GM18508 (cell line): ENCODE data around the gene FRMD6.

Experiments used
- ATAC-seq: cut with Tn5 transposase; IDR thresholded peaks from one replicate; pipeline ENCODE4 v1.9.1; 2021; ENCODE audit warnings: moderate number of reproducible peaks; ENCODE audit not compliant: insufficient read depth, unreplicated experiment

FRMD6 gene

DNA sequence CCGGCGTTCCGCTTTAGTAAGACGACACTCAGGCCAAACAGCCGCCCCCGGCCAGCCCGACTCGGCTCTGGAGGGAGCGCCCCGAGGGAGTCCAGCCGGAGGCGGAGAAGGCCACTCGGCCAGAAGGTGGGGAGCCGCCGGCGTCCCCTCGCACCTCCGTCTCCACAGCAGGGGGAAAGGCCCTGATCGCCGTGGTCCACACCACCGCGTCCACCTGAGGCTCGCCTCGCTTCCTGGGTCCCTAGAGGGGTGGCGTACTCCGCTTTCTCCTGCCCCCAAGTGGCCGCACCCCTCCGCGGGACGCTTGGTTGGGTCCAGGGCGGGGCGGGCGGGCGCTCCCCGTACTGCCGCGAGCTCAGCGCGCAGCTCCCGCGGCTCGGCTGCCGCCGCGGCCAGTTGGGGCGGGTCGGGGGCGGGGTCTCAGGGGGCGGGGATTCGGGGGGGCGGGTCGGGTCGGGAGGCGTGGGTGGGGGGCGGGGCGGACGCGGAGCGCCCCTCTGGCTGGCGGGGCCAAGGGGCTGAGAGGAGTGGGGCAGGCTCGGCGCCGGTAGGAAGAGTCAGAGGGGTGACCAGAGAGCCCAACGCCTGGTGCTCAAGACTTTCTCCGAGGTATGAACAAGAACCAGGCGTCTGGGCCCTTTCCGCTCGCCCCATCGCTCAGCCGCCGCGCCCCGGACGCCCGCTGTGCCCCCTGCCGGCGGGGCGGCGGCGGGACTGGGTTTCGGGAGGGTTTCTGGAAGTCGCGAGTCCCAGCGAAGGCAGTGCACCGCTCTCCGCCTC is at the start of gene FRMD6:
Gene FRMD6 (plus strand): TSS at position 523 of the 780 bp plus-strand sequence. CDS start 37,927 bp downstream, outside the sequence.
- peak; percentile 37 for ATAC-seq

DNA sequence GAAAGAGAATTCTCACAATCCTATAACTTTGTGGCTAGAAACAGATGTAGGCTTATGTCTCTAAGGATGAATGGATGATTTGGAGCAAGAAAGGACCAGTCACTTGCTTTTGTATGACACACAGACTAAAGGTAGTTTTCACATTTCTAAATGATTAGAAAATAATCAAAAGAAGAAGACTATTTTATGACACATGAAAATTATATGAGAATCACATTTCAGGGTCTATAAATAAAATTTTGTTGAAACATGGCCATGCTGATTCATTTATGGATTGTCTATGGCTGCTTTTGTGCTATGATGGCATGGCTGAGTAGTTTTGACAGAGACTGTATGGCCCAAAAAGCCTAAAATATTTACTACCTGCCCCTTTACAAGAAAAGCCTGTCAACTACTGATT is 49.4 kb upstream of the FRMD6 start:
- no peak for ATAC-seq

DNA sequence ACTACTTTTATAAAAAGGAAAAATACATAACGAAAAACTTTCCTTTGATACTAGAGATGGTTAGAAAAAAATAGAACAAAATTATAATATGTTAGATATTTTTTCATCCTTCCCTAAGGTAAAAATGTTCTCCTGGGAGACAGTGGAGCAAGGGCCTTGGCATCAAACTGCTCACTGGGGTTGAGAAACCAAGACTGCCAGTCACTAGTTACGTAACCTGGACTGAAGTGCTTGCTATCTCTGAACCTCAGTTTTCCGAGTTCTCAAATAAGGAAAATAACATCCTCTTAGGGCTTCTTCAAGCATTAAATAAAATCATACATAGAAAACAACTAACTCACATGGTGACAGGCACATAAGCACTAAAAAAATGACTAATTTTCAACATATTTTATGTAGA is 48.2 kb upstream of the FRMD6 start:
- no peak for ATAC-seq

- no peak for ATAC-seq
Observed at GRCh38 chr14:51604073-51604472, 47.6 kb upstream of the FRMD6 start.

- no peak for ATAC-seq
Observed at GRCh38 chr14:51605575-51605974, 46.1 kb upstream of the FRMD6 start.

DNA sequence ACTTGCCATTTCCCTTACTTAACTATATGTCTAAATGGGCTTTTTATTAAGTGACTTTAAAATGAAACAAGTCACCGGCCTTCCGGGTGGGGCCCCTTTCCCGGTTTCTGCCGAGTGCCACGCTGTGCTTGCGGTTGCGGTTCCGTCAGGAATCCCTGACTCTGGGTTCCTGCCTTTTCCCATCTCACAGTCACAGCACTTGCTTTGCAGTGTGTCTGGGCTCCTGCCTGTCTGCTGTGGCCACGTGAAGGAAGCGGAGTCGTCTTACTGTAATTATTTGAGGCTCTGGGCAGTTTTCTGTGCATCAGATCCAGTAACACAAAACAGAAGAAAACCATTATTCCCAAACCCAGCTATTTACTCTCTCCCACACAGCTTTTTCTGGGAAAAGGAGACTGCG is 44.0 kb upstream of the FRMD6 start:
- ATAC-seq = no peak

DNA sequence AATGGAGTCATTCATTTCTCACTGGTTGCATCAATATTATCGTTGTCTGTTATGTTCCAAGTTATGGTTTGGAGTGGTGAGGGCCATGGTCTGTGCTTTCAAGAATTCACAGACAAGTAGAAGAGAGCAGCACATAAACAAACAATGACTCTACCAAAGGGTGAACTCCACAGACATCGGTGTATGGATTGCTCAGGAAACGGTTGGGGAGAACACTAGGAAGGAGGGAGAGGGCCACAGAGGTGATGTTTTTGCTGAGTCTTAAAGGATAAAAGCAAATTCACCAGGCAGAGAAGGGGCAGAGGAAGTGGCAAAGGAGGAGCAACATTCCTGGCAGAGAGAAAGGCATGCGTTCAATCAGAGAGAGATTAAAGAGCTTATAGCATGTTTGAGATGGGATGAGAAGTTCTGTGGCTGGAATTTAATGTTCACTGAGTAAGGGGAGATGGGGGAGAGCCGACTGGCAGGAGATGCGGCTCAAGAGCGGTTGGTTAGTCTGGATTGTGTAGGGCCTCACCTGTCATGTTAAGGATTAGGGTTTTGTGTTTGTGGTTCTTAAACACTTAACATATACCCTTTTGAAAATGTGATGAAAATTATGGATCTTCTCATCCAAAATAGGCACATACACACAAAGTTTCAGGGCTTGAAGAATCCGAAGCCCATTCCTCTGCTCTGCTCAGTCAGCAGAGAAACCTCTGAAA is 42.3 kb upstream of the FRMD6 start:
- ATAC-seq = no peak

DNA sequence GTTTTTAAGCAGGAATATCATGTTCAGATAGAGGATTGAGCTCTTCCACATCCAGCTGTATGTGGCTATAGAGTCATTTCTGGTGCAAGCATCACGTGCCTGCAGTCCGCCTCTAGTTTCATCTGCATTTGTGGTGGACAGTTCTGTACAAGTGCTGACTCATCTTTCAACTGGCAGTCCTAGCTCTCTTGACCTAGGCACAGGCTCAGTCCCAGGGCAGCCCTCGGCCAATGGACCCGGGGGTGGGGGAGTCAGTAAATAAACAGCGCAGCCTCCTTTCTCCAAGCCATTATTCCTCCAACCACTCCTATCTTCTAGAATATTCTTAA is 41.8 kb upstream of the FRMD6 start:
- no peak for ATAC-seq

DNA sequence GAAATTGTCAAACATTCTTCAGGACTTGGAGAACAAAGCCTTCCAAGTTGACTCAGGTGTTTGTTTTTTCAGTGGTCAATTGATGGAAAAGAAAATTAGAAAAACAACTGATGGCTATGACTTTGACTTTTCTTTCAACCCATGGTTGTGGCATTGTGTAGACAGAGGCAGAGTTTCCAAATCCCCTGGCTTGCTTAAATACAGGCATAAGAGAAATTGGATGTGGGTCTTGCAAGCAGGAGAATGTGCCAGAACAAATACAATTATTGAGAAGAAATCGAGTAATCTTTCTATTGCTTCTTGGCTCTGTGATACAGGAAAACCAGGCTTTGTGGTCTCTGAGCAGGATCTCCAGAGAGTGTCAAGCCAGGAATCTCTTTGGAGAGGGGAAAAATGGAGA is 40.9 kb upstream of the FRMD6 start:
- ATAC-seq = no peak

- ATAC-seq = no peak
Observed at GRCh38 chr14:51612449-51612848, 39.3 kb upstream of the FRMD6 start.

GRCh38 chr14:51613416-51613815 is 38.3 kb upstream of the FRMD6 start:
- ATAC-seq = no peak

- ATAC-seq = no peak
Observed at GRCh38 chr14:51614707-51615106, 37.0 kb upstream of the FRMD6 start.

GRCh38 chr14:51616256-51616655 is 35.5 kb upstream of the FRMD6 start:
- no peak for ATAC-seq

GRCh38 chr14:51616724-51617409 is 34.8 kb upstream of the FRMD6 start:
- no peak for ATAC-seq

GRCh38 chr14:51619561-51619960 is 32.1 kb upstream of the FRMD6 start:
- ATAC-seq = no peak

DNA sequence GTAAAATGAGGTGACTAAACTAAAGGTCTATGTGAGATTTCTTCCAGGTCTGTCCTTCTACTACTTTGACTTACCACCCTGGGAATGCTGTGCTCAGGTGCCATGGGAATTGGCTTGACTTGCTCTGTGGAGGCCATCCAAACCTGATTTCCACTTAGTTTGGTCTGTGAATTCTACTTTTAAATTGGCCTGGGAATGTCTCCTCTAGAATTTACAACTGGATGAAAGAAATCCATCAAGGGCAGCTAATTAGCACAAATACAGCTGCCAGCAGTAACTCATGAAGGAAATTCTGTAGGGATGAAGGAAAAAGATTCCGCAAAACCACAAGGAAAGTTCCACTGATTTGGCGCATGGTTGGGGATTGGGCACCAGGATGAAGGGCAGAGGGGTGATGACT is 31.7 kb upstream of the FRMD6 start:
- no peak for ATAC-seq

GRCh38 chr14:51621654-51622053 is 30.1 kb upstream of the FRMD6 start:
- no peak for ATAC-seq

GRCh38 chr14:51622376-51622775 is 29.3 kb upstream of the FRMD6 start:
- no peak for ATAC-seq

GRCh38 chr14:51624955-51625569 is 26.6 kb upstream of the FRMD6 start:
- no peak for ATAC-seq

- no peak for ATAC-seq
Observed at GRCh38 chr14:51626185-51626584, 25.5 kb upstream of the FRMD6 start.

DNA sequence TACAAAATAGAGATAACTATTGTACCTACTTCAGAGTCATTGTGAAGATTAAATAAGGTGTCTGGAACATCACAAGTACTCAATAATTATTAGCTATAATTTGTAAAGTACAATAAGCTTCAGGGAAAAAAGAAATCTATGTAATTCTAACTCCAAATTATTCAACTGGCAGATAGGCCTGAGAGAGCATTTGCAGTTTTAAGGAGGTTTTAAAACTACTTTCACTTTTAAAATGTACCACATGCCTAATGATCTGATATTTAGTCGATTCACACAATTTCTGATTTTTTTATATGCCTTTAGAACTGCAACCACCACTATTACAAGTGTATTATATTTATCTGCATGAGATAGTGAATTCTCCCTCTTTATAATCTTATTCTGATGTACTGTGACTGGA is 24.9 kb upstream of the FRMD6 start:
- ATAC-seq = no peak
